H1 (cell line): ENCODE results near the gene EHD2. TPM values are rescaled to one million over a fixed set of nuclear protein-coding genes. Genes with fewer than 3 reads are reported as not detected.

Source experiments
- CTCF ChIA-PET: fragments of 300-600 bp; sonication (Branson Sonifier 250); formaldehyde crosslinking; loops from one replicate; lab custom pipeline; 2021; ENCODE audit not compliant: partially characterized antibody; lab: Charles Lee
- POLR2A ChIA-PET: fragments of 300-600 bp; sonication (Branson Sonifier 250); formaldehyde crosslinking; loops from one replicate; lab custom pipeline; 2021; ENCODE audit warnings: inconsistent platforms; ENCODE audit not compliant: partially characterized antibody; lab: Charles Lee
- DNase-seq, 2 experiments: peaks; one replicate each; pipeline versions ENCODE4 v3.0.0 to v3.0.0-alpha.2; 2010 to 2022; ENCODE audit warnings: low spot score in 2 of 2, low read depth in 1 of 2, mixed read lengths in 1 of 2
- FAIRE-seq: peaks from 2 replicates; lab custom pipeline; 2011; peaks lifted over from hg19 to GRCh38; lab: Jason Lieb, UNC
- H2AFZ ChIP-seq: 2 replicates; pipeline ENCODE4 v1.8.1; 2012; ENCODE audit warnings: low read length, inconsistent platforms
- H2AK5ac ChIP-seq: 2 replicates; pipeline ENCODE4 v1.6.1; 2013; ENCODE audit warnings: low read depth, low read length
- H2BK120ac ChIP-seq: replicated peaks from 2 replicates; pipeline ENCODE3; 2013; ENCODE audit warnings: low read depth, low read length, inconsistent platforms
- H2BK12ac ChIP-seq: 2 replicates; pipeline ENCODE4 v1.6.1; 2013; ENCODE audit warnings: low read depth, low read length
- H2BK15ac ChIP-seq: 2 replicates; pipeline ENCODE4 v1.6.1; 2013; ENCODE audit warnings: low read length
- H2BK20ac ChIP-seq: 2 replicates; pipeline ENCODE4 v1.6.1; 2013; ENCODE audit warnings: low read length
- H2BK5ac ChIP-seq: 2 replicates; pipeline ENCODE4 v1.6.1; 2013; ENCODE audit warnings: low read depth, low read length
- H3K14ac ChIP-seq: 2 replicates; pipeline ENCODE4 v1.6.1; 2013; ENCODE audit warnings: inconsistent platforms; ENCODE audit not compliant: insufficient read length
- H3K18ac ChIP-seq: 2 replicates; pipeline ENCODE4 v1.6.1; 2013; ENCODE audit warnings: low read length; ENCODE audit errors: extremely low read depth
- H3K23ac ChIP-seq: 2 replicates; pipeline ENCODE4 v1.6.1; 2013; ENCODE audit warnings: inconsistent platforms; ENCODE audit not compliant: insufficient read length
- H3K23me2 ChIP-seq: 2 replicates; pipeline ENCODE4 v1.6.1; 2013; ENCODE audit warnings: low read depth, low read length
- H3K27ac ChIP-seq: 2 replicates; pipeline ENCODE4 v1.6.1; 2011; ENCODE audit warnings: low read depth, low read length, inconsistent platforms
- H3K27me3 ChIP-seq, 4 experiments: replicated peaks in 1 of 4; 1 replicate in 1 of 4; 2 replicates in 3 of 4; pipeline versions ENCODE4 v1.6.1 to v1.8.1; 2011 to 2013; ENCODE audit warnings: low read length in 3 of 4, mild to moderate bottlenecking in 3 of 4, inconsistent platforms in 2 of 4, mixed read lengths in 2 of 4, moderate library complexity in 1 of 4; ENCODE audit not compliant: control insufficient read depth in 3 of 4, insufficient read depth in 3 of 4; ENCODE audit errors: extremely low read depth in 1 of 4
- H3K36me3 ChIP-seq, 4 experiments: 2 replicates each; pipeline versions ENCODE4 v1.6.1 to v1.8.1; 2011 to 2013; ENCODE audit warnings: mild to moderate bottlenecking in 4 of 4, low read length in 3 of 4, moderate library complexity in 2 of 4, control low read depth in 1 of 4, inconsistent platforms in 1 of 4; ENCODE audit not compliant: insufficient read depth in 4 of 4, control insufficient read depth in 2 of 4
- H3K4ac ChIP-seq: replicated peaks from 2 replicates; pipeline ENCODE3; 2013; ENCODE audit warnings: low read length, low read depth, mixed read lengths, inconsistent platforms; ENCODE audit not compliant: insufficient read length
- H3K4me1 ChIP-seq, 4 experiments: replicated peaks in 1 of 4; 1 replicate in 1 of 4; 2 replicates in 3 of 4; pipeline versions ENCODE4 v1.6.1 to v1.8.1; 2011 to 2013; ENCODE audit warnings: low read length in 3 of 4, inconsistent platforms in 2 of 4, mixed read lengths in 1 of 4; ENCODE audit not compliant: insufficient read depth in 4 of 4, control insufficient read depth in 3 of 4
- H3K4me2 ChIP-seq, 2 experiments: 2 replicates each; pipeline versions ENCODE4 v1.6.1 to v1.8.1; 2011 to 2013; ENCODE audit warnings: low read depth in 2 of 2, low read length in 2 of 2, control low read depth in 1 of 2, inconsistent platforms in 1 of 2, mild to moderate bottlenecking in 1 of 2; ENCODE audit not compliant: insufficient read depth in 1 of 2
- H3K4me3 ChIP-seq, 4 experiments: fragments of 200-600, 300-600 bp in 1 of 4; sonication (generic), shearing (Covaris generic), sonication (Bioruptor Twin) in 1 of 4; 2 replicates each; pipeline versions ENCODE4 v1.5.1 to v1.8.1; 2011 to 2016; ENCODE audit warnings: low read length in 4 of 4, low read depth in 3 of 4, control low read depth in 2 of 4, inconsistent platforms in 2 of 4, mild to moderate bottlenecking in 2 of 4, mixed read lengths in 1 of 4, moderate library complexity in 1 of 4; ENCODE audit not compliant: insufficient read depth in 2 of 4; ENCODE audit errors: extremely low read depth in 1 of 4
- H3K56ac ChIP-seq: replicated peaks from 2 replicates; pipeline ENCODE3; 2013; ENCODE audit warnings: low read depth, mild to moderate bottlenecking, mixed read lengths, low read length, inconsistent platforms; ENCODE audit not compliant: insufficient read length
- H3K79me1 ChIP-seq: 2 replicates; pipeline ENCODE4 v1.6.1; 2013; ENCODE audit warnings: low read depth, low read length, control low read depth
- H3K79me2 ChIP-seq, 2 experiments: 2 replicates each; pipeline versions ENCODE4 v1.6.1 to v1.8.1; 2012 to 2013; ENCODE audit warnings: low read length in 2 of 2, mild to moderate bottlenecking in 2 of 2, inconsistent platforms in 1 of 2; ENCODE audit not compliant: insufficient read depth in 2 of 2, control insufficient read depth in 1 of 2
- H3K9ac ChIP-seq, 4 experiments: replicated peaks in 1 of 4; 1 replicate in 1 of 4; 2 replicates in 3 of 4; pipeline versions ENCODE4 v1.6.1 to v1.8.1; 2011 to 2013; ENCODE audit warnings: low read depth in 3 of 4, low read length in 3 of 4, control low read depth in 2 of 4, mild to moderate bottlenecking in 2 of 4, moderate library complexity in 2 of 4, inconsistent platforms in 1 of 4; ENCODE audit errors: extremely low read depth in 1 of 4
- H3K9me3 ChIP-seq, 2 experiments: 2 replicates each; pipeline versions ENCODE4 v1.6.1 to v1.8.1; 2012 to 2013; ENCODE audit warnings: mild to moderate bottlenecking in 2 of 2, moderate library complexity in 2 of 2, control low read depth in 1 of 2, inconsistent platforms in 1 of 2, low read depth in 1 of 2, low read length in 1 of 2, mixed read lengths in 1 of 2; ENCODE audit not compliant: insufficient read depth in 2 of 2
- H4K20me1 ChIP-seq, 2 experiments: replicated peaks in 1 of 2; 2 replicates each; pipeline versions ENCODE3 to v1.8.1; 2011 to 2013; ENCODE audit warnings: inconsistent platforms in 2 of 2, low read length in 2 of 2, mild to moderate bottlenecking in 1 of 2; ENCODE audit not compliant: insufficient read depth in 2 of 2, control insufficient read depth in 1 of 2
- H4K5ac ChIP-seq: 2 replicates; pipeline ENCODE4 v1.6.1; 2013; ENCODE audit warnings: low read length, low read depth, mixed read lengths, inconsistent platforms; ENCODE audit not compliant: insufficient read length
- H4K8ac ChIP-seq: 2 replicates; pipeline ENCODE4 v1.8.0; 2013; ENCODE audit warnings: mild to moderate bottlenecking, moderate library complexity, low read length, inconsistent platforms; ENCODE audit not compliant: insufficient read depth; ENCODE audit errors: extremely low read depth
- H4K91ac ChIP-seq: replicated peaks from 2 replicates; pipeline ENCODE3; 2013; ENCODE audit warnings: low read length, mixed read lengths, inconsistent platforms; ENCODE audit not compliant: insufficient read length
- ATF3 ChIP-seq: IDR thresholded peaks from 2 replicates; pipeline ENCODE4 v1.6.1; 2011; ENCODE audit warnings: low read depth, mild to moderate bottlenecking, low read length; ENCODE audit not compliant: insufficient read depth
- BCL11A ChIP-seq, 2 experiments: IDR thresholded peaks; one replicate each; pipeline ENCODE4 v1.6.1; 2011; ENCODE audit warnings: low read depth in 2 of 2, low read length in 2 of 2, mild to moderate bottlenecking in 2 of 2
- KDM1A ChIP-seq: fragments of 200-600, 300-600 bp; sonication (generic); IDR thresholded peaks from 2 replicates; pipeline ENCODE4 v1.7.1; 2016; ENCODE audit warnings: mild to moderate bottlenecking, low read length, borderline replicate concordance
- KDM4A ChIP-seq: IDR thresholded peaks from one replicate; pipeline ENCODE4 v1.7.1; 2012; ENCODE audit warnings: low read depth, mild to moderate bottlenecking, moderate library complexity, low read length, inconsistent platforms; ENCODE audit not compliant: severe bottlenecking
- MAFK ChIP-seq: IDR thresholded peaks from 2 replicates; pipeline ENCODE4 v1.6.1; 2012; ENCODE audit warnings: low read depth, mild to moderate bottlenecking, improper control_type of control experiment, low read length
- NANOG ChIP-seq: IDR thresholded peaks from 2 replicates; pipeline ENCODE4 v1.6.1; 2011; ENCODE audit warnings: low read length, low read depth, mild to moderate bottlenecking, inconsistent platforms; ENCODE audit not compliant: insufficient read depth, poor library complexity, severe bottlenecking
- POLR2AphosphoS5 ChIP-seq: IDR thresholded peaks from 2 replicates; pipeline ENCODE4 v1.6.1; 2011; ENCODE audit warnings: low read depth, low read length
- RBBP5 ChIP-seq: IDR thresholded peaks from 2 replicates; pipeline ENCODE4 v1.7.1; 2012; ENCODE audit warnings: low read depth, mild to moderate bottlenecking, inconsistent platforms, low read length, moderate library complexity, borderline replicate concordance
- SAP30 ChIP-seq: fragments of 300-600 bp; sonication (generic); IDR thresholded peaks from 2 replicates; pipeline ENCODE4 v1.7.1; 2012; ENCODE audit warnings: low read length, moderate library complexity, mild to moderate bottlenecking, inconsistent platforms; ENCODE audit not compliant: insufficient read depth, insufficient replicate concordance
- SIN3A ChIP-seq, 2 experiments: IDR thresholded peaks in 1 of 2; conservative IDR thresholded peaks in 1 of 2; 2 replicates each; pipeline ENCODE4 v1.6.1; 2011 to 2012; ENCODE audit warnings: low read length in 2 of 2, improper control_type of control experiment in 1 of 2, low read depth in 1 of 2, mild to moderate bottlenecking in 1 of 2
- SIRT6 ChIP-seq: IDR thresholded peaks from one replicate; pipeline ENCODE4 v1.7.1; 2012; ENCODE audit warnings: low read length, inconsistent platforms
- SUZ12 ChIP-seq: fragments of 200-600 bp; sonication (generic); IDR thresholded peaks from 2 replicates; pipeline ENCODE4 v1.6.1; 2012; ENCODE audit warnings: mild to moderate bottlenecking, inconsistent platforms, low read length, moderate library complexity, mixed read lengths
- ZNF274 ChIP-seq: IDR thresholded peaks from 2 replicates; pipeline ENCODE4 v1.7.0; 2012; ENCODE audit warnings: low read length, borderline replicate concordance; ENCODE audit errors: extremely low read depth
- WGBS, 2 experiments: shearing (Covaris generic) in 1 of 2; methylation state at CpG; one replicate each; pipeline versions ENCODE4 v1.1.6 to v1.1.7; 2013 to 2015; ENCODE audit warnings: low lambda C conversion rate in 2 of 2, mixed read lengths in 2 of 2, inconsistent platforms in 1 of 2, low coverage in 1 of 2, missing lambda C conversion rate in 1 of 2; ENCODE audit not compliant: insufficient replicate concordance in 2 of 2, insufficient coverage in 1 of 2, insufficient read length in 1 of 2; ENCODE audit errors: extremely low coverage in 1 of 2, missing lambda C conversion rate in 1 of 2; 5-methylcytosine and 5-hydroxymethylcytosine counted together
- polyA plus RNA-seq, 7 experiments: library from polyadenylated mRNA; depleted of rRNA in 3 of 7; stranded (reverse) in 5 of 7; unstranded in 2 of 7; fragments of >200 nt in 5 of 7; fragments of 200-250 nt in 2 of 7; gene quantifications; 1 replicate in 5 of 7; 2 replicates in 1 of 7; 4 replicates in 1 of 7; pipeline versions ENCODE4 v1.2.1 to v1.2.3, GENCODE V29; 2011 to 2013; ENCODE audit warnings: missing spikeins in 2 of 7, mixed read lengths in 2 of 7
- total RNA-seq: library from RNA; stranded (reverse); fragmentation: NEBNext Ultra II Directional; extraction: Animal tissue kit (Norgen Biotek cat#: 25700); gene quantifications from 2 replicates; pipeline ENCODE4 v1.2.1, GENCODE V29; 2021

Gene EHD2
- total and polyA plus RNA-seq, 2 of the 8 experiments (the other 6 are each of a cell fraction or from before 2014, with no cell fraction given), result 4.5 to 14.3 TPM

- WGBS, 2 experiments, result 91% methylated on average over 9 of the region's 12 CpGs; no CpG with 5 or more reads in 1 of the 2 experiments
- Histone ChIP-seq H4K20me1 (peaks cover 10 to 14% of the 10 kb centered on the region in 2 experiments), H2AK5ac (no peak overlapping the region), H3K23me2 (no peaks in the 10 kb centered on the region), H3K23ac (no peak overlapping the region), H3K27me3 (no peaks in the 10 kb centered on the region), H4K91ac (no peak overlapping the region), H3K36me3 (peaks cover 21 to 73% (median 61%) of the 10 kb centered on the region in 4 experiments), H3K56ac (no peak overlapping the region), H4K8ac (no peak overlapping the region), H3K79me1 (no peaks in the 10 kb centered on the region; the same call in 1 of the 2 replicates), H3K9me3 (no peaks in the 10 kb centered on the region), H3K9ac (no peak overlapping the region), H2BK120ac (no peak overlapping the region), H3K4me2 (no peak overlapping the region), H2BK15ac (no peak overlapping the region), H3K18ac (no peak overlapping the region), H3K14ac (no peak overlapping the region), H3K4me3 (no peak overlapping the region), H3K79me2 (no peaks in the 10 kb centered on the region; a peak in 1 of 4 replicates), H4K5ac (no peak overlapping the region), H2BK20ac (no peak overlapping the region), H3K4ac (no peak overlapping the region), H3K27ac (no peak overlapping the region), H3K4me1 (no peaks in the 10 kb centered on the region), H2BK5ac (no peak overlapping the region), H2AFZ (no peak overlapping the region), H2BK12ac (no peak overlapping the region)
- ChIA-PET CTCF (interaction anchor here (1.0 to 3.1 kb wide), 4 partner anchors 9 to 57 kb away, joined by 4 to 20 read pairs (median 10); no protein-coding TSS in a partner anchor), POLR2A (interaction anchor here (0.7 to 11.0 kb wide), 9 partner anchors 8 to 42 kb away, joined by 3 to 204 read pairs (median 5); partner anchors contain the start of gene NOP53)
- FAIRE-seq (no peak), DNase-seq (no peak)
- TF ChIP-seq KDM1A, result no peak
- no peak for TF ChIP-seq BCL11A (IDR thresholded peaks at IDR 0.05; ENCODE audit: low read depth in 2 of 2, low read length in 2 of 2)
- TF ChIP-seq SUZ12, result no peak
- no peak for TF ChIP-seq SIN3A (conservative IDR thresholded peaks at IDR 0.05 in 1 of 2, IDR thresholded peaks at IDR 0.05 in 1 of 2; ENCODE audit: low read depth in 1 of 2, low read length in 2 of 2)
- TF ChIP-seq SIRT6, result no peak
- TF ChIP-seq SAP30, result no peak
- no peak for TF ChIP-seq RBBP5
- no peak for TF ChIP-seq MAFK
- no peak for TF ChIP-seq NANOG
- TF ChIP-seq POLR2AphosphoS5, result no peak
- TF ChIP-seq ZNF274, result no peak
- no peak for TF ChIP-seq ATF3
- TF ChIP-seq KDM4A, result no peak
Observed at GRCh38 chr19:47756627-47756929, 43.4 kb downstream of the EHD2 start.
